ENCODE results near the gene DENR. TPM values are rescaled to one million over a fixed set of nuclear protein-coding genes. Genes with fewer than 3 reads are reported as not detected.

Gene DENR
- polyA plus RNA-seq, 1 donor, result 65.1 TPM

Other genes starting within 250 kb of the DENR start
- gene RSRC2, start 225.9 kb upstream of the DENR start, polyA plus RNA-seq (ENCODE audit: insufficient read length), result 101 TPM
- 20.7 TPM for gene KNTC1, start 225.6 kb upstream of the DENR start, polyA plus RNA-seq (ENCODE audit: insufficient read length)
- gene HCAR2, start 49.5 kb upstream of the DENR start, polyA plus RNA-seq (ENCODE audit: insufficient read length), result 0.67 TPM
- gene HCAR3, start 36.0 kb upstream of the DENR start, polyA plus RNA-seq (ENCODE audit: insufficient read length), result 0.28 TPM
- gene HCAR1, start 22.0 kb upstream of the DENR start, polyA plus RNA-seq (ENCODE audit: insufficient read length), result 0.32 TPM
- gene CCDC62, start 21.7 kb downstream of the DENR start, polyA plus RNA-seq (ENCODE audit: insufficient read length), result 0.80 TPM
- gene HIP1R, start 82.6 kb downstream of the DENR start, polyA plus RNA-seq (ENCODE audit: insufficient read length), result 8.7 TPM
- gene VPS37B, start 143.3 kb downstream of the DENR start, polyA plus RNA-seq (ENCODE audit: insufficient read length), result 23.0 TPM
- gene ABCB9, start 213.6 kb downstream of the DENR start, polyA plus RNA-seq (ENCODE audit: insufficient read length), result 4.3 TPM
- 10.1 TPM for gene OGFOD2, start 222.4 kb downstream of the DENR start, polyA plus RNA-seq (ENCODE audit: insufficient read length)
- 160 TPM for gene ARL6IP4, start 227.9 kb downstream of the DENR start, polyA plus RNA-seq (ENCODE audit: insufficient read length)

All from hindlimb muscle (tissue), 1 donor.